ENCODE results near the gene TYK2.
A peak's percentile ranks its signal among the peaks of the same experiment; 100 is the strongest.
"Not testable (repeated sequence)": the region's sequence is repeated elsewhere in the genome, so short reads cannot be mapped to it uniquely, and the experiment has no call there.

The TYK2 gene

DNA sequence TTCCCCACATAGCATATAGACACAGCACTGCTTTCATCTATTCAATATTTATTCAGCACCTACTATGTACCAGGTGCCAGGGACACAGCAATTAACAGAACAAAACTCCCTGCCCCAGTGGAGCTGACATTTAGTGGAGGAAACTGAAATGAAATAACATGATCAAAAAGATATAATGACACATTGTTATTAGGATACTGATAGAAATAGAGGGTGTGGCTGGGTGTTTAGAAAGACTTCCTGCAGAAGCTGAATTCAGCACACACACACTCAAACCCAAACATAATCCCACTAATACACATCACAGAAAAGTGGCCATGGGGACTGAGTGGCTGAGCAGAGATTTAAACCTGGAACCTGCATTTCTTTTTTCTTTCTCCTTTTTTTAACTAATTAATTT is 26.7 kb upstream of the TYK2 start:
- no peaks in the 10 kb centered on the region for H3K36me3 ChIP-seq (ENCODE audit: control insufficient read depth, insufficient read depth, low read length)
- H3K27ac ChIP-seq (ENCODE audit: insufficient read depth, low read depth, low read length, poor library complexity, severe bottlenecking): no peak overlapping the region
- H3K4me1 ChIP-seq (ENCODE audit: control insufficient read depth, insufficient read depth, low read length): peaks cover 4% of the 10 kb centered on the region
- peaks cover 42% of the 10 kb centered on the region for H3K27me3 ChIP-seq (ENCODE audit: control insufficient read depth, insufficient read depth, low read length, poor library complexity, severe bottlenecking)
- H3K9me3 ChIP-seq (ENCODE audit: control insufficient read depth, low read length): no peaks in the 10 kb centered on the region
- no peak overlapping the region for H3K4me3 ChIP-seq (ENCODE audit: insufficient read depth, low read depth, low read length)

- Histone ChIP-seq H3K27ac (ENCODE audit: insufficient read depth, low read depth, low read length, poor library complexity, severe bottlenecking) (no peak overlapping the region), H3K27me3 (ENCODE audit: control insufficient read depth, insufficient read depth, low read length, poor library complexity, severe bottlenecking) (peaks cover 42% of the 10 kb centered on the region), H3K4me1 (ENCODE audit: control insufficient read depth, insufficient read depth, low read length) (peaks cover 5% of the 10 kb centered on the region), H3K9me3 (ENCODE audit: control insufficient read depth, low read length) (no peaks in the 10 kb centered on the region), H3K36me3 (ENCODE audit: control insufficient read depth, insufficient read depth, low read length) (no peaks in the 10 kb centered on the region), H3K4me3 (ENCODE audit: insufficient read depth, low read depth, low read length) (no peak overlapping the region)
- 77 to 79% methylated on average over 6 of the region's 6 CpGs for WGBS, 2 experiments
Measured at GRCh38 chr19:10406191-10406590, 25.8 kb upstream of the TYK2 start.

DNA sequence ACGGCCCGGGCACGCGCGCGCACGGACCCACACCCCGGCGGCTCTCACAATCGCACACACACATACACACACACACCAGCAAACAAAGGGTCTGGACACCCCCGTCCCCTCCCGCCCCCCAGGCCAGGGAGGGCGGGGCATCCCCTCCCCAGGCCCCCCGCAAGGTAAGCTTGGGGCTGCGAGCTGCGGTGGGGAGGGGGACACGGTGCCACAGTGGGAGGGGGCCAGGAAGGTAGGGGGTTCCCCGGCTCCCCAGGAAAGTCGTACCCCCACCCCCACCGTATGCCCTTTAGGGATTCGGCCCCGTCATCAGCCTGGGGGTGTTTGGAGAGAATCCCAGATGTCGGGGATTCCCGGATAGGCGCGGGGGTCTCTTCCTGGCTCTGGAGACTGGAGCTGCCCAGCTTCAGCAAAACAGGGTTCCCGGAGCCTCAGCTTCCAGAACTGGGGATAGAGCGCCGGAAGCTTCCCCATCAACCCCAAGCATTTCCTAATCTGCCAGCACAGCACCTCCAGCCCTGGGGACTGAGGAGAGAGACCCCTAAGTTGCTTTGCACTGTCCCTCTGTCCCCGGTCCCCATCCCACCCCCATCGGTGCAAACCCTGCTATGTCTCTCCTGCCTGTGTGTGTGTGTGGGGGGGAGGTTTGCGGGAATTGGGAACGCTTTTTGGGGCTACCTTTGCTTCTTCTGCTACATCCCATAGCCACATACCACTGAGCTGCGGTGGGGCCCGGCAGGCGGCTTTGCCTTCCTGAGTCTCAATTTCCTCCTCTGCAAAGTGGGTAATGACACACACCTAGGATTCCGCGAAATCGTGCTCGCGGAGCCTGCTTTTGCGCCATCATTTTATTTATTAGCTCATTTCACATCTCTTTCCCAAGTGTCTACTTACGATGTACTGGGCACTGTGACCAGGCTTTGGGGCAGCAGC is 24.8 kb upstream of the TYK2 start:
- Histone ChIP-seq H3K9me3 (ENCODE audit: control insufficient read depth, low read length) (no peaks in the 10 kb centered on the region), H3K4me1 (ENCODE audit: control insufficient read depth, insufficient read depth, low read length) (peaks cover 5% of the 10 kb centered on the region), H3K27me3 (ENCODE audit: control insufficient read depth, insufficient read depth, low read length, poor library complexity, severe bottlenecking) (peaks cover 42% of the 10 kb centered on the region), H3K27ac (ENCODE audit: insufficient read depth, low read depth, low read length, poor library complexity, severe bottlenecking) (no peak overlapping the region), H3K4me3 (ENCODE audit: insufficient read depth, low read depth, low read length) (peak overlapping the region; percentile 95), H3K36me3 (ENCODE audit: control insufficient read depth, insufficient read depth, low read length) (no peaks in the 10 kb centered on the region)
- WGBS, 2 experiments: 19 to 23% methylated on average over 36 to 40 of the region's 43 CpGs

- H3K4me1 ChIP-seq (ENCODE audit: control insufficient read depth, insufficient read depth, low read length): peaks cover 5% of the 10 kb centered on the region
- peaks cover 38% of the 10 kb centered on the region for H3K27me3 ChIP-seq (ENCODE audit: control insufficient read depth, insufficient read depth, low read length, poor library complexity, severe bottlenecking)
- peak within 1 kb of the TSS; percentile 81 for H3K27ac ChIP-seq (ENCODE audit: insufficient read depth, low read depth, low read length, poor library complexity, severe bottlenecking)
- H3K9me3 ChIP-seq (ENCODE audit: control insufficient read depth, low read length): no peaks in the 10 kb centered on the region
- H3K4me3 ChIP-seq (ENCODE audit: insufficient read depth, low read depth, low read length): peak within 1 kb of the TSS; percentile 95
- H3K36me3 ChIP-seq (ENCODE audit: control insufficient read depth, insufficient read depth, low read length): no peaks in the 10 kb centered on the region
- 0 to 1% methylated on average over 69 of the region's 69 CpGs for WGBS, 2 experiments
Measured at GRCh38 chr19:10403137-10404021, 23.0 kb upstream of the TYK2 start, which contains the start of gene CDC37. Gene CDC37 (minus strand): TSS chr19:10403542. CDS start chr19:10403479, 63 bp downstream.

DNA sequence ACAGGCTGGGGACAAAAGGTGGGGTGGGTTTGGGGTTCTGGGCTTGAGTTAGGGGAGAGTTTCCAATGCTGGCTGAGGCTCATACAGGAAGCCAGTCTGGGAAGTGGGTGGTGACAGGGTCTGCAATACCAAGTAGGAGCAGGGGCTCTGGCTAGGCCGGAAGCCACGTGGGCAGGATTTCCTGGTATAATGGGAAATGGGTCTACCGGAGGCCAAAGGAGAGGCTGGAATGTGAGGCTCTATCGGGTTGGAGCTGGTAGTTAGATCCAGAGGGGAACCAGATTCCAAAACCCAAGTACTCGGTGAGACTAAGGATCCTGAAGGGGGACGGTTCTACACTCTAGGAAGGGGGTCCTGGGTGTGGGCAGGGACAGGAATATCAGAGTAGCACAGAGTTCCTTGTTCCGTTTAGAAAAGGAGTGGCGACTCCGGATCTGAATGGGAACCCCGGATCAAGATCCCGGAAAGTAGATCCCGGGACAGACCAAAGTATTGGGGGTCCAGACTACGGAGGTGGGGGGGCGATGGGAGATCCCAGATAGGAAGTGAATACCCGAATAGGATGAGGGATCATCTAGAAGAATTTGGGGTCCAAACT is 22.2 kb upstream of the TYK2 start:
- no peaks in the 10 kb centered on the region for H3K9me3 ChIP-seq (ENCODE audit: control insufficient read depth, low read length)
- H3K36me3 ChIP-seq (ENCODE audit: control insufficient read depth, insufficient read depth, low read length): no peaks in the 10 kb centered on the region
- WGBS, 2 experiments: 5 to 6% methylated on average over 15 of the region's 15 CpGs
- H3K27me3 ChIP-seq (ENCODE audit: control insufficient read depth, insufficient read depth, low read length, poor library complexity, severe bottlenecking): peaks cover 31% of the 10 kb centered on the region
- peak overlapping the region; percentile 95 for H3K4me3 ChIP-seq (ENCODE audit: insufficient read depth, low read depth, low read length)
- H3K4me1 ChIP-seq (ENCODE audit: control insufficient read depth, insufficient read depth, low read length): peaks cover 5% of the 10 kb centered on the region
- H3K27ac ChIP-seq (ENCODE audit: insufficient read depth, low read depth, low read length, poor library complexity, severe bottlenecking): no peak overlapping the region

DNA sequence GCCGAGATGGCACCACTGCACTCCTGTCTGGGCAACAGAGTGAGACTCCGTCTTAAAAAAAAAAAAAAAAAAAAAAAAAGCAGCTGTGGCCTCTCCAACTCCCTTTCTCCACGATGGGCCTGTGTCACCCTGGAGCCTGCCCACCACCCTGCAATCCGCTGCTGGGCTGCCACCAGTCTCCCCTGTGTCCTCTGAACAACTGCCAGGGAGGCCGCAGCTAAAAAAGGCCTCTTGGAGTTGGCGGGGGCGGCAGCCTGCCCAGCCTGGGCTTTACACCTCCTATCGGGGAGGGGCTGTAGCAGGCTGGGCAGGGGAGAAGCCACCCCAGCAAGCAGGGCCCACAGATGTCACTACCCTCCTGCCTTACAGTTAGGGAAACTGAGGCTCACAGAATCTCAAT is 19.5 kb upstream of the TYK2 start:
- Histone ChIP-seq H3K27ac (ENCODE audit: insufficient read depth, low read depth, low read length, poor library complexity, severe bottlenecking) (no peak overlapping the region), H3K9me3 (ENCODE audit: control insufficient read depth, low read length) (no peaks in the 10 kb centered on the region), H3K27me3 (ENCODE audit: control insufficient read depth, insufficient read depth, low read length, poor library complexity, severe bottlenecking) (peaks cover 7% of the 10 kb centered on the region), H3K4me1 (ENCODE audit: control insufficient read depth, insufficient read depth, low read length) (peaks cover 5% of the 10 kb centered on the region), H3K36me3 (ENCODE audit: control insufficient read depth, insufficient read depth, low read length) (peaks cover 5% of the 10 kb centered on the region), H3K4me3 (ENCODE audit: insufficient read depth, low read depth, low read length) (no peak overlapping the region)
- 90 to 95% methylated on average over 8 of the region's 8 CpGs for WGBS, 2 experiments

DNA sequence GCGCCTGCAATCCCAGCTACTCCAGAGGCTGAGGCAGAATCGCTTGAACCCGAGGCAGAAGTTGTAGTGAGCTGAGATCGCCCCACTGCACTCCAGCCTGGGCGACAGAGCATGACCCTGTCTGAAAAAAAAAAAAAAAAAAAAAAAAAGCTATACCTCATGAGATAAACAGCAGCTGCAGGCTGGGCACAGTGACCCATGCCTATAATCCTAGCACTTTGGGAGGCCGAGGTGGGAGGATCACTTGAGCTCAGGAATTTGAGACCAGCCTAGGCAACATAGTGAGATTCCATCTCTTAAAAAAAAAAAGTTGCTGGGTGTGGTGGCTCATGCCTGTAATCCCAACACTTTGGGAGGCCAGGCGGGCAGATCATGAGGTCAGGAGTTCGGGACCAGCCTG is 19.0 kb upstream of the TYK2 start:
- WGBS, 2 experiments: 96% methylated on average over 8 of the region's 8 CpGs

DNA sequence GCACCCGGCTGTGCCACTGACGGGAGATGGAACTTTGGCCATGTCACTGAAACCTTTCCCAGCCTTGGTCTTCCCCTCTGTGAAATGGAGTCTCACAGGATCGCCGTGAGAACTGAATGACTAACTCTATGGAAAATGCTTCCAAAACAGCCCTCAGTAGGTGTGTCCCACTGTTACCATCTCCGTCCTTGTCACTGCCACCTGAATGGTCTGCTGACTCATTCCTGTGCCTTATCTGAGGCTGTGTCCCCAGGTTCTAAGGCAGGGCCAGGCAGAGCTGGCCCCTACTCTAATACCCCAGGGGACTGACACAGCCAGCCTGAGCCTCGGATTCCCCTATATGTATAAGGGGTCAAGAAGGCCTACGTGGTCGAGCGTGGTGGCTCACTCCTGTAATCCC is 18.4 kb upstream of the TYK2 start:
- Histone ChIP-seq H3K9me3 (ENCODE audit: control insufficient read depth, low read length) (no peaks in the 10 kb centered on the region), H3K4me1 (ENCODE audit: control insufficient read depth, insufficient read depth, low read length) (peaks cover 5% of the 10 kb centered on the region), H3K36me3 (ENCODE audit: control insufficient read depth, insufficient read depth, low read length) (peaks cover 8% of the 10 kb centered on the region), H3K27me3 (ENCODE audit: control insufficient read depth, insufficient read depth, low read length, poor library complexity, severe bottlenecking) (no peaks in the 10 kb centered on the region), H3K4me3 (ENCODE audit: insufficient read depth, low read depth, low read length) (no peak overlapping the region), H3K27ac (ENCODE audit: insufficient read depth, low read depth, low read length, poor library complexity, severe bottlenecking) (no peak overlapping the region)
- 93 to 95% methylated on average over 9 of the region's 9 CpGs for WGBS, 2 experiments

More for the DNA sequence above, 19.0 kb upstream of the TYK2 start:
- not testable (repeated sequence) for H3K27me3 ChIP-seq (ENCODE audit: control insufficient read depth, insufficient read depth, low read length, poor library complexity, severe bottlenecking); H3K36me3 ChIP-seq (ENCODE audit: control insufficient read depth, insufficient read depth, low read length); H3K4me3 ChIP-seq (ENCODE audit: insufficient read depth, low read depth, low read length); H3K27ac ChIP-seq (ENCODE audit: insufficient read depth, low read depth, low read length, poor library complexity, severe bottlenecking); H3K4me1 ChIP-seq (ENCODE audit: control insufficient read depth, insufficient read depth, low read length); H3K9me3 ChIP-seq (ENCODE audit: control insufficient read depth, low read length)

DNA sequence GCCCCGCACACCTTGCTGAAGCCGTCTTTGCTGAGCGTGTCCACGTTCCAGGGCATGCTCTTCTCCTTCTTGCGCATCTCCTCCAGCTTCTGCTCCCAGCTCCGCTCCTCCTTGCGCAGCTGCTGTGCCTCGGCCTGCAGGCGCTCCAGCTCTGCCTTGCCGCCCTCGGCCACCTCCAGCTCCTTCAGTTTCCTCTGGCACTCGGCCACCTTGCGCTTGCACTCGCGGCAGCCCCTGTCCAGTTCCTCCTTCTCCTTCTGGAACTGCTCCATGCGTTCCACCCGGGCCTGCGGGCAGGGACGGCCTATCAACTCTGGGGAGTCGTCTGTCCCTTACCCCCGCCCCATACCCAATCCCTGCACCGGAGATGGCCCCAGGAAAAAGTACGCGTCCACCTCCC is 15.5 kb upstream of the TYK2 start:
- no peaks in the 10 kb centered on the region for H3K27me3 ChIP-seq (ENCODE audit: control insufficient read depth, insufficient read depth, low read length, poor library complexity, severe bottlenecking)
- no peak overlapping the region for H3K4me3 ChIP-seq (ENCODE audit: insufficient read depth, low read depth, low read length)
- H3K9me3 ChIP-seq (ENCODE audit: control insufficient read depth, low read length): no peaks in the 10 kb centered on the region
- no peak overlapping the region for H3K27ac ChIP-seq (ENCODE audit: insufficient read depth, low read depth, low read length, poor library complexity, severe bottlenecking)
- 95% methylated on average over 24 of the region's 24 CpGs for WGBS, 2 experiments
- H3K4me1 ChIP-seq (ENCODE audit: control insufficient read depth, insufficient read depth, low read length): no peaks in the 10 kb centered on the region
- H3K36me3 ChIP-seq (ENCODE audit: control insufficient read depth, insufficient read depth, low read length): peaks cover 18% of the 10 kb centered on the region

GRCh38 chr19:10395436-10395835 is 15.1 kb upstream of the TYK2 start:
- peaks cover 18% of the 10 kb centered on the region for H3K36me3 ChIP-seq (ENCODE audit: control insufficient read depth, insufficient read depth, low read length)
- no peaks in the 10 kb centered on the region for H3K4me1 ChIP-seq (ENCODE audit: control insufficient read depth, insufficient read depth, low read length)
- no peaks in the 10 kb centered on the region for H3K27me3 ChIP-seq (ENCODE audit: control insufficient read depth, insufficient read depth, low read length, poor library complexity, severe bottlenecking)
- no peaks in the 10 kb centered on the region for H3K9me3 ChIP-seq (ENCODE audit: control insufficient read depth, low read length)
- H3K27ac ChIP-seq (ENCODE audit: insufficient read depth, low read depth, low read length, poor library complexity, severe bottlenecking): no peak overlapping the region
- WGBS, 2 experiments: 96 to 97% methylated on average over 22 to 25 of the region's 26 CpGs
- no peak overlapping the region for H3K4me3 ChIP-seq (ENCODE audit: insufficient read depth, low read depth, low read length)

Data from ectodermal cell (in vitro differentiated cells).